ENCODE results near the gene GLTPD2. TPM values are rescaled to one million over a fixed set of nuclear protein-coding genes. Genes with fewer than 3 reads are reported as not detected.

GLTPD2 gene
- total RNA-seq, 3 donors from 2014 or later: not detected

- intact Hi-C loops (cut with DNase I, micrococcal nuclease): no loop called here
- H3K4me1 ChIP-seq (ENCODE audit: low read depth): peaks cover 33% of the 10 kb centered on the region
- H3K9me3 ChIP-seq: no peaks in the 10 kb centered on the region
- no peaks in the 10 kb centered on the region for H3K36me3 ChIP-seq (ENCODE audit: low read depth)
- DNase-seq: no peak
- no peak overlapping the region for H3K4me3 ChIP-seq
- no peak for ATAC-seq
- TF ChIP-seq CTCF (IDR thresholded peaks at IDR 0.05): no peak
Measured at GRCh38 chr17:4839221-4839620, 50.5 kb downstream of the GLTPD2 start.

Other genes starting within 250 kb of the GLTPD2 start
- 10 to 100 TPM; 32.7 to 41.4 (median 36.7) TPM for gene MYBBP1A, start 233.6 kb upstream of the GLTPD2 start, total RNA-seq
- gene GGT6, start 228.4 kb upstream of the GLTPD2 start, total RNA-seq: 100 to 1,000 TPM in 2 of 3 donors, 10 to 100 TPM in 1; 98.0 to 219 (median 189) TPM
- gene SMTNL2, start 204.4 kb upstream of the GLTPD2 start, total RNA-seq: 1 to 10 TPM in 2 of 3 donors, under 1 TPM in 1; 0.12 to 1.5 (median 1.1) TPM
- gene ALOX15, start 147.3 kb upstream of the GLTPD2 start, total RNA-seq: 1 to 10 TPM in 1 of 3 donors, under 1 TPM in 2; 0.10 to 1.7 (median 0.23) TPM
- 10 to 100 TPM; 30.1 to 51.2 (median 35.6) TPM for gene PELP1, start 84.8 kb upstream of the GLTPD2 start, total RNA-seq
- 10 to 100 TPM; 29.7 to 56.5 (median 49.9) TPM for gene ARRB2, start 78.3 kb upstream of the GLTPD2 start, total RNA-seq
- gene MED11, start 57.5 kb upstream of the GLTPD2 start, total RNA-seq: 10 to 100 TPM; 21.4 to 28.3 (median 22.2) TPM
- 1 to 10 TPM; 1.2 to 1.4 (median 1.3) TPM for gene ZMYND15, start 49.1 kb upstream of the GLTPD2 start, total RNA-seq
- 10 to 100 TPM; 20.3 to 41.9 (median 30.2) TPM for gene CXCL16, start 49.0 kb upstream of the GLTPD2 start, total RNA-seq
- gene TM4SF5, start 17.1 kb upstream of the GLTPD2 start, total RNA-seq: 10 to 100 TPM in 2 of 3 donors, 1 to 10 TPM in 1; 5.0 to 20.7 (median 12.5) TPM
- 1 to 10 TPM in 2 of 3 donors, under 1 TPM in 1; 0.67 to 2.3 (median 2.1) TPM for gene VMO1, start 2.6 kb upstream of the GLTPD2 start, total RNA-seq
- gene PSMB6, start 7.2 kb downstream of the GLTPD2 start, total RNA-seq: 100 to 1,000 TPM in 2 of 3 donors, 10 to 100 TPM in 1; 71.5 to 122 (median 109) TPM
- 10 to 100 TPM; 24.4 to 29.8 (median 29.2) TPM for gene PLD2, start 18.2 kb downstream of the GLTPD2 start, total RNA-seq
- 100 to 1,000 TPM; 140 to 227 (median 170) TPM for gene MINK1, start 44.4 kb downstream of the GLTPD2 start, total RNA-seq
- 1 to 10 TPM in 1 of 3 donors, under 1 TPM in 2; 0.52 to 2.6 (median 0.80) TPM for gene C17orf107, start 110.6 kb downstream of the GLTPD2 start, total RNA-seq
- gene CHRNE, start 114.1 kb downstream of the GLTPD2 start, total RNA-seq: 1 to 10 TPM in 1 of 3 donors, under 1 TPM in 1, not detected in 1; 0.24 to 1.3 TPM
- not detected for gene GP1BA, start 143.3 kb downstream of the GLTPD2 start, total RNA-seq
- gene SLC25A11, start 151.1 kb downstream of the GLTPD2 start, total RNA-seq: 10 to 100 TPM; 68.4 to 87.2 (median 72.8) TPM
- gene RNF167, start 151.3 kb downstream of the GLTPD2 start, total RNA-seq: 100 to 1,000 TPM in 2 of 3 donors, 10 to 100 TPM in 1; 90.8 to 118 (median 114) TPM
- 100 to 1,000 TPM; 605 to 825 (median 723) TPM for gene PFN1, start 159.6 kb downstream of the GLTPD2 start, total RNA-seq
- 10 to 100 TPM in 2 of 3 donors, 1 to 10 TPM in 1; 8.6 to 12.4 (median 10.1) TPM for gene ENO3, start 162.2 kb downstream of the GLTPD2 start, total RNA-seq
- 10 to 100 TPM; 41.3 to 54.0 (median 51.7) TPM for gene SPAG7, start 178.9 kb downstream of the GLTPD2 start, total RNA-seq
- gene CAMTA2, start 198.7 kb downstream of the GLTPD2 start, total RNA-seq: 10 to 100 TPM; 56.6 to 71.7 (median 57.1) TPM
- gene INCA1, start 208.6 kb downstream of the GLTPD2 start, total RNA-seq: 1 to 10 TPM; 1.8 to 4.5 (median 3.5) TPM
- 100 to 1,000 TPM; 219 to 286 (median 273) TPM for gene KIF1C, start 209.0 kb downstream of the GLTPD2 start, total RNA-seq
- 1 to 10 TPM; 3.0 to 5.3 (median 3.6) TPM for gene SLC52A1, start 246.5 kb downstream of the GLTPD2 start, total RNA-seq